Measurements from ENCODE around the gene ARHGAP31. TPM values are rescaled to one million over a fixed set of nuclear protein-coding genes. Genes with fewer than 3 reads are reported as not detected.

The ARHGAP31 gene
- total and polyA plus RNA-seq, 2 of the 8 experiments (the other 6 are each of a cell fraction or from before 2014, with no cell fraction given): 1.1 to 7.6 TPM

DNA sequence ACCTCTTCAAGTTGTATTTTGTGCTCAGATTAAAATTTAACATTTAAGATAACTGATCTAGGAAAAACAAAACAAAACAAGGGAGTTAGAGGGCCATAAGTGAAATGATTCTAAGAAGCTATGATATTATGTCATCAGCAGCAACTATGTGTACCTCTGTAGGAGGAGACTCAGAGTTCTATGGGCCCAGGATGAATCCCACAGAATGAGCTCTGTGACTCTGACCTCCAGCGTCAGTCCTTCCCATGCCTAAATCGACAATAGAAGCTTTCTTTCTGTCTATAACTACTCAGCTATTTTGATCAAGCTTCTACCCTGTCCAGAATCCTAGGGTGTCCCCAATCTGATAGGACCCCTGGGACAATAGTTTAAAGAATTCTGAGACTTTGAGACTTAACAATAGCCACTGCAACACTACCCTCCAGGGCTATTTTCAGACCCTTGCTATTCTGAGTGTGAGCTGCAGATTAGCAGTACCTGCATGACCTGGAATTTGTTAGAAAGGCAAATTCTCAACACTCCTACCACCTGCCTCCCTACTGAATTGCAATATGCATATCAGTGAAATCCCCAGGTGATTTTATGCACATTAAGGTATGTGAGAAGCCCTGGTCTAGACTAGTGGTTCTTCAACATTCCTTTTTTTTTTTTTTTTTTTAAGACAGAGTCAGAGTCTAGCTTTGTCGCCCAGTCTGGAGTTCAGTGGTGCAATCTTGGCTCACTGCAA is 66.7 kb downstream of the ARHGAP31 start (continued):
- TF ChIP-seq, protein P1, sequence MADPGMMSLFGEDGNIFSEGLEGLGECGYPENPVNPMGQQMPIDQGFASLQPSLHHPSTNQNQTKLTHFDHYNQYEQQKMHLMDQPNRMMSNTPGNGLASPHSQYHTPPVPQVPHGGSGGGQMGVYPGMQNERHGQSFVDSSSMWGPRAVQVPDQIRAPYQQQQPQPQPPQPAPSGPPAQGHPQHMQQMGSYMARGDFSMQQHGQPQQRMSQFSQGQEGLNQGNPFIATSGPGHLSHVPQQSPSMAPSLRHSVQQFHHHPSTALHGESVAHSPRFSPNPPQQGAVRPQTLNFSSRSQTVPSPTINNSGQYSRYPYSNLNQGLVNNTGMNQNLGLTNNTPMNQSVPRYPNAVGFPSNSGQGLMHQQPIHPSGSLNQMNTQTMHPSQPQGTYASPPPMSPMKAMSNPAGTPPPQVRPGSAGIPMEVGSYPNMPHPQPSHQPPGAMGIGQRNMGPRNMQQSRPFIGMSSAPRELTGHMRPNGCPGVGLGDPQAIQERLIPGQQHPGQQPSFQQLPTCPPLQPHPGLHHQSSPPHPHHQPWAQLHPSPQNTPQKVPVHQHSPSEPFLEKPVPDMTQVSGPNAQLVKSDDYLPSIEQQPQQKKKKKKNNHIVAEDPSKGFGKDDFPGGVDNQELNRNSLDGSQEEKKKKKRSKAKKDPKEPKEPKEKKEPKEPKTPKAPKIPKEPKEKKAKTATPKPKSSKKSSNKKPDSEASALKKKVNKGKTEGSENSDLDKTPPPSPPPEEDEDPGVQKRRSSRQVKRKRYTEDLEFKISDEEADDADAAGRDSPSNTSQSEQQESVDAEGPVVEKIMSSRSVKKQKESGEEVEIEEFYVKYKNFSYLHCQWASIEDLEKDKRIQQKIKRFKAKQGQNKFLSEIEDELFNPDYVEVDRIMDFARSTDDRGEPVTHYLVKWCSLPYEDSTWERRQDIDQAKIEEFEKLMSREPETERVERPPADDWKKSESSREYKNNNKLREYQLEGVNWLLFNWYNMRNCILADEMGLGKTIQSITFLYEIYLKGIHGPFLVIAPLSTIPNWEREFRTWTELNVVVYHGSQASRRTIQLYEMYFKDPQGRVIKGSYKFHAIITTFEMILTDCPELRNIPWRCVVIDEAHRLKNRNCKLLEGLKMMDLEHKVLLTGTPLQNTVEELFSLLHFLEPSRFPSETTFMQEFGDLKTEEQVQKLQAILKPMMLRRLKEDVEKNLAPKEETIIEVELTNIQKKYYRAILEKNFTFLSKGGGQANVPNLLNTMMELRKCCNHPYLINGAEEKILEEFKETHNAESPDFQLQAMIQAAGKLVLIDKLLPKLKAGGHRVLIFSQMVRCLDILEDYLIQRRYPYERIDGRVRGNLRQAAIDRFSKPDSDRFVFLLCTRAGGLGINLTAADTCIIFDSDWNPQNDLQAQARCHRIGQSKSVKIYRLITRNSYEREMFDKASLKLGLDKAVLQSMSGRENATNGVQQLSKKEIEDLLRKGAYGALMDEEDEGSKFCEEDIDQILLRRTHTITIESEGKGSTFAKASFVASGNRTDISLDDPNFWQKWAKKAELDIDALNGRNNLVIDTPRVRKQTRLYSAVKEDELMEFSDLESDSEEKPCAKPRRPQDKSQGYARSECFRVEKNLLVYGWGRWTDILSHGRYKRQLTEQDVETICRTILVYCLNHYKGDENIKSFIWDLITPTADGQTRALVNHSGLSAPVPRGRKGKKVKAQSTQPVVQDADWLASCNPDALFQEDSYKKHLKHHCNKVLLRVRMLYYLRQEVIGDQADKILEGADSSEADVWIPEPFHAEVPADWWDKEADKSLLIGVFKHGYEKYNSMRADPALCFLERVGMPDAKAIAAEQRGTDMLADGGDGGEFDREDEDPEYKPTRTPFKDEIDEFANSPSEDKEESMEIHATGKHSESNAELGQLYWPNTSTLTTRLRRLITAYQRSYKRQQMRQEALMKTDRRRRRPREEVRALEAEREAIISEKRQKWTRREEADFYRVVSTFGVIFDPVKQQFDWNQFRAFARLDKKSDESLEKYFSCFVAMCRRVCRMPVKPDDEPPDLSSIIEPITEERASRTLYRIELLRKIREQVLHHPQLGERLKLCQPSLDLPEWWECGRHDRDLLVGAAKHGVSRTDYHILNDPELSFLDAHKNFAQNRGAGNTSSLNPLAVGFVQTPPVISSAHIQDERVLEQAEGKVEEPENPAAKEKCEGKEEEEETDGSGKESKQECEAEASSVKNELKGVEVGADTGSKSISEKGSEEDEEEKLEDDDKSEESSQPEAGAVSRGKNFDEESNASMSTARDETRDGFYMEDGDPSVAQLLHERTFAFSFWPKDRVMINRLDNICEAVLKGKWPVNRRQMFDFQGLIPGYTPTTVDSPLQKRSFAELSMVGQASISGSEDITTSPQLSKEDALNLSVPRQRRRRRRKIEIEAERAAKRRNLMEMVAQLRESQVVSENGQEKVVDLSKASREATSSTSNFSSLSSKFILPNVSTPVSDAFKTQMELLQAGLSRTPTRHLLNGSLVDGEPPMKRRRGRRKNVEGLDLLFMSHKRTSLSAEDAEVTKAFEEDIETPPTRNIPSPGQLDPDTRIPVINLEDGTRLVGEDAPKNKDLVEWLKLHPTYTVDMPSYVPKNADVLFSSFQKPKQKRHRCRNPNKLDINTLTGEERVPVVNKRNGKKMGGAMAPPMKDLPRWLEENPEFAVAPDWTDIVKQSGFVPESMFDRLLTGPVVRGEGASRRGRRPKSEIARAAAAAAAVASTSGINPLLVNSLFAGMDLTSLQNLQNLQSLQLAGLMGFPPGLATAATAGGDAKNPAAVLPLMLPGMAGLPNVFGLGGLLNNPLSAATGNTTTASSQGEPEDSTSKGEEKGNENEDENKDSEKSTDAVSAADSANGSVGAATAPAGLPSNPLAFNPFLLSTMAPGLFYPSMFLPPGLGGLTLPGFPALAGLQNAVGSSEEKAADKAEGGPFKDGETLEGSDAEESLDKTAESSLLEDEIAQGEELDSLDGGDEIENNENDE (IDR thresholded peaks at IDR 0.05; ENCODE audit: insufficient replicate concordance, low read length): no peak

Measured in H1 (cell line).